Measurements from ENCODE around the gene OR52K2. TPM values are rescaled to one million over a fixed set of nuclear protein-coding genes. Genes with fewer than 3 reads are reported as not detected.

The OR52K2 gene
- total RNA-seq, 2 experiments from 2014 or later: not detected

GRCh38 chr11:4493480-4493818 lies 44.4 kb downstream of the OR52K2 start:
- Mint-ChIP-seq H3K27me3 (peaks cover 40% of the 10 kb centered on the region), H3K4me3 (no peak overlapping the region), H3K4me1 (peaks cover 3% of the 10 kb centered on the region), H3K27ac (no peak overlapping the region), H3K36me3 (peaks cover 2% of the 10 kb centered on the region), H3K9me3 (ENCODE audit: low read depth) (no peaks in the 10 kb centered on the region)
- DNase-seq: no peak
- CTCF ChIA-PET: interaction anchor here (0.8 to 6.6 kb wide), 5 partner anchors 9 to 307 kb away, joined by 3 to 97 read pairs (median 3); no protein-coding TSS in a partner anchor
- no peak for ATAC-seq

GRCh38 chr11:4495487-4495886 lies 46.4 kb downstream of the OR52K2 start:
- no peaks in the 10 kb centered on the region for H3K9me3 Mint-ChIP-seq (ENCODE audit: low read depth)
- ATAC-seq: no peak
- peaks cover 3% of the 10 kb centered on the region for H3K4me1 Mint-ChIP-seq
- no peak for DNase-seq
- H3K27ac Mint-ChIP-seq: no peak overlapping the region
- H3K36me3 Mint-ChIP-seq: peaks cover 2% of the 10 kb centered on the region
- CTCF ChIA-PET: interaction anchor here (6.6 kb wide), 1 partner anchor 309 kb away, joined by 97 read pairs; no protein-coding TSS in a partner anchor
- H3K27me3 Mint-ChIP-seq: peaks cover 43% of the 10 kb centered on the region
- no peak overlapping the region for H3K4me3 Mint-ChIP-seq

GRCh38 chr11:4495986-4496385 lies 46.9 kb downstream of the OR52K2 start:
- peaks cover 3% of the 10 kb centered on the region for H3K4me1 Mint-ChIP-seq
- DNase-seq (no peak), ATAC-seq (no peak)
- H3K4me3 Mint-ChIP-seq: no peak overlapping the region
- H3K36me3 Mint-ChIP-seq: peaks cover 2% of the 10 kb centered on the region
- CTCF ChIA-PET: interaction anchor here (6.6 kb wide), 1 partner anchor 309 kb away, joined by 97 read pairs; no protein-coding TSS in a partner anchor
- H3K9me3 Mint-ChIP-seq (ENCODE audit: low read depth): no peaks in the 10 kb centered on the region
- peaks cover 45% of the 10 kb centered on the region for H3K27me3 Mint-ChIP-seq
- no peak overlapping the region for H3K27ac Mint-ChIP-seq

- Mint-ChIP-seq H3K4me3 (no peak overlapping the region), H3K4me1 (peaks cover 3% of the 10 kb centered on the region), H3K27ac (no peak overlapping the region), H3K27me3 (peaks cover 45% of the 10 kb centered on the region), H3K36me3 (no peaks in the 10 kb centered on the region), H3K9me3 (ENCODE audit: low read depth) (no peaks in the 10 kb centered on the region)
- DNase-seq (no peak), ATAC-seq (no peak)
- CTCF ChIA-PET: no interaction called here
Measured at GRCh38 chr11:4496557-4497248, 47.6 kb downstream of the OR52K2 start.

Other genes starting within 250 kb of the OR52K2 start
- not detected for gene OR52B4, start 80.9 kb upstream of the OR52K2 start, total RNA-seq
- gene TRIM21, start 55.6 kb upstream of the OR52K2 start, total RNA-seq: 10 to 100 TPM; 56.0 to 68.7 TPM
- gene OR52K1, start 33.4 kb downstream of the OR52K2 start, total RNA-seq: not detected
- not detected for gene OR52M1, start 95.9 kb downstream of the OR52K2 start, total RNA-seq
- not detected for gene OR52I2, start 132.4 kb downstream of the OR52K2 start, total RNA-seq
- gene OR52I1, start 144.7 kb downstream of the OR52K2 start, total RNA-seq: not detected
- 10 to 100 TPM; 14.9 to 15.9 TPM for gene TRIM68, start 158.9 kb downstream of the OR52K2 start, total RNA-seq
- gene OR51D1, start 188.2 kb downstream of the OR52K2 start, total RNA-seq: not detected
- not detected for gene OR51E1, start 194.7 kb downstream of the OR52K2 start, total RNA-seq
- gene OR51E2, start 248.6 kb downstream of the OR52K2 start, total RNA-seq: not detected

All from activated CD8-positive, alpha-beta memory T cell treated with anti-CD3 and anti-CD28 coated beads, Interleukin-2, amount 10 ng/mL, durations not matched to agents 7 days and 5 days (primary cell).